CD4-positive, alpha-beta T cell treated with Interferon alpha-2 for 1 hour (primary cell): ENCODE results near the gene SPATA24.
"Not testable (repeated sequence)": the region's sequence is repeated elsewhere in the genome, so short reads cannot be mapped to it uniquely, and the experiment has no call there.

Source experiments
- DNase-seq, 2 donors: peaks; one replicate each; pipeline ENCODE4 v3.0.0-alpha.2; 2020 to 2022

The SPATA24 gene

GRCh38 chr5:139415869-139416268 lies 12.0 kb upstream of the SPATA24 start:
- DNase-seq = no peak

DNA sequence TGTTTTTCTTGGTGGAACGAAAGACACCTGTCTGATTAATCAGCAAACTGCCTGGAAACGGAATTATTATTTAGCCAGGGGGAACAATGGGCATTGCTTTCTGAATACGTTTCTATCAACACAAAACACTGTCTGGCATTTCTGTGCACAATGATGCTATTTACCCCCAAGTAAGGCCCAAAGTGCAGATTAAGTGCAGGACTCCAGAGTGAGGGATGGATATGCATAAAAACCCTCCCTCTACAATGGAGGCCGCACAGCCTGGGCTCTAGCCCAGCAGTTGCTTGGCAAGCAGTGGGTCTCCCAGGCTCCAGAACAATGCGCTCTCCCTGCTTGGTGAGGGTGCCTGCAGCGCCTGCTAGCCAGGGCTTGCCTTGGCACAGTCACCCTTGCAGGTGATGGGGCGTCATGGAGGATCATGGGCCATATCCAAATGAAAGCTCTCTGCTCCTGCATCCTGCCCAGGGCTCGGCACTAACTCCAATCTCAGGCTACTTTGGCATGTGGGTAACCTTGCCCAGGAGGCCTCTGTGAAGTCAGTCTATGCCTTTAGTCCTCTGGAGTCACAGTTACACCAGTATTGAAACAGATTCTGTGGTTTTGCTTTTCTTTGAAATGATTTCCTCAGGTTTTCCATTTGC lies 11.5 kb upstream of the SPATA24 start:
- no peak for DNase-seq

GRCh38 chr5:139414581-139415130 lies 10.8 kb upstream of the SPATA24 start:
- peak in 1 of 2 donors; percentile 14 for DNase-seq

DNA sequence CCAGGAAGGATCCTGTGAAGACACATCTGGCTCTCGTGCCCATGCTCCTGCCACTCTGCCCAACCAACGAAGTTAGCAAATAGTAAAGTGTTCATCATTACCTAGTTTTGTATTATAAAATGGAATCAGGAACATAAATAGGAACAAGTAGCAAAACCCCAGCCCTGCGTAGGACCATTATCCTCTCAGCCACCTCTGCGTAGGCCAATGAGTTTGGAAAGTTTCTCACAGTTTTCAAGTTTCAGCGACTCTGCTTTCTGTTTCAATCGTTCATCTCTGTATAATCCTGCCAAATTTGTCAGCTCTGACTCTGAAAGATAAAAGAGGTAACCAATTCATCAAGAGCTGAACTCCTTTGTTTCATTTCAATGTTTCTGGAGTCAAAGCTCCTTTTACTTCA lies 10.1 kb upstream of the SPATA24 start:
- DNase-seq = no peak

GRCh38 chr5:139413153-139413552 lies 9.3 kb upstream of the SPATA24 start:
- DNase-seq = no peak

GRCh38 chr5:139410993-139411828 lies 7.3 kb upstream of the SPATA24 start:
- DNase-seq = no peak

GRCh38 chr5:139410121-139410992 lies 6.5 kb upstream of the SPATA24 start:
- no peak for DNase-seq

GRCh38 chr5:139409116-139409515 lies 5.2 kb upstream of the SPATA24 start:
- not testable (repeated sequence) for DNase-seq

DNA sequence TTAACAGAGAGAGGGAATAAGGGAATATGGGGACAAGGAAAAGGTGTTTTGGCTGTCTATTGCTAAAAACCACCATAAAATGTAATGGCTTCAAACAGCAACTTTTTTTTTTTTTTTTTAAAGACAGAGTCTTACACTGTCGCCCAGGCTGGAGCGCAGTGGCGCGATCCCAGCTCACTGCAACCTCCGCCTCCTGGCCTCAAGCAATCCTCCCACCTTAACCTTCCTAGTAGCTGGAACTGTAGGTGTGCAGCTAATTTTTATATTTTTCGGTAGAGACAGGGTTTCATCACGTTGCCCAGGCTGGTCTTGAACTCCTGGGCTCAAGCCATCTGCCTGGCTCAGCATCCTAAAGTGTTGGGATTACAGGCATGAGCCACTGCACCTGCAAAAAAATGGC lies 4.3 kb upstream of the SPATA24 start:
- DNase-seq = no peak

DNA sequence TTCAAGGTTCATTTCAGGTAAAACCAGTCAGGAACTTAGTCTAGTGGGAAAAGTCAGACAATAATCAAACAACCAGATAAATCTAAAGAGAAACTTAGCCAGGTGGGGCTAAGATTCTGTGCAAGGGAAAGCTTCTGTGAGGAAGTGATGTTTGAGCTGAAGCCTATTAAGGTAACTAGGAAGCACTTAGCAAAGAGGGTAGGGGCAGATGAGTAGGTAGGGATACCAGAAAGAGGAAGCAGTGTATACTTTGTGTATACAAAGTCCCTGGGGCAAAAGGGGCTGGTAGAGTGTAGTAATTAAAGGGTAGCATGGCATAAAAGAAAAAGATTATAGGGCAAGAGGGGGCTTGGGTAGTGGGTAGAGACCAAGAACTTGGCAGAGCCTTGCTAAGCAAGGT lies 3.6 kb upstream of the SPATA24 start:
- no peak for DNase-seq

GRCh38 chr5:139406963-139407362 lies 3.1 kb upstream of the SPATA24 start:
- DNase-seq = no peak

- DNase-seq = no peak
Observed at GRCh38 chr5:139404484-139404840, 573 bp upstream of the SPATA24 start.

GRCh38 chr5:139403418-139403786 lies 487 bp downstream of the SPATA24 start:
- no peak for DNase-seq

DNA sequence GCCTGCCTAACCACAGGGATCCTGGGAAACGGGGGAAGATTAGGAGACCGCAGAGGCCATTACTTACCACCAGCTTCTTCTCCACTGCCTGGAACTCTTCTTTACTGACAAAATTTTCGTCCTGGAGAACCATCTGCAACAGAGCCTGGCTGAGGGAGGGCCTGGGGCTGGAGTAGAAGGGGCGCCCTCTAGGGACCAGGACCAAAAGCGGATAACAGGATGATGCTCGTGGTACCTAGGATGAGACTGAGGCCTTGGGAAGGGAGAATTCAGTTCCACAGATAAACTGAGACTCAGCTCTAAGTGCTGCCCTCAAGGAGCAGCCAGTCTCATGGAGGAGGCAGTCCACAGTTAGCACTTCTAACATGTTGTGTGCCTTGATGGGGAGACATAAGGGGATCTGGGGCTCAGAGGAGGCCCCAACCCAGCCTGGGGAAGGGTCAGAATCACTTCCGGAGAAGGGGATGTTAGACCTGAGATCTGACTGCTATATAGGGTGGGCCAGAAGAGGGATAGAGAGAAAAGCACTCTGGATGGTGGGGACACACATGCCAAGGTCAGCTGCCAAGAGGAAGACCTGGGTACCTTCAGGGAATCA lies 1.2 kb downstream of the SPATA24 start:
- no peak for DNase-seq

DNA sequence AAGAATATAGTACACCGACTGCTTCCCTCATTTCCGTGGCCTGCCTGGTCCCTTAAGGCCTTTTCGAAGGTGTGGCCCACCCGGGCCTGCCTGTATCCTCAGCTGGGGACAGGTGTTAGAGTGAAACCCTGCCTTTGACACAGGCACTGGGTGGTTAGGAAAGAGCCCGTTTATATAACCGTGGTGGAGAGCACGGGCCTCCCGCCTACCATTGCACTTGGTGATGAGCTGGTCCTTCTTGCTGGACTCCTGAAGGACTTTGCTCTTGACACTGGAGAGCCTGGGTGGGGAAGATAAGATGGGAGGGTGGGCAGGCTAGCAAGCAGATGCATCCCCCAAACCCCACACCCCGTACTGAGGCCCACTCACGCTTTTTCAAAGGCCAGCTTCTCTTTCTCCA lies 2.3 kb downstream of the SPATA24 start:
- no peak for DNase-seq

GRCh38 chr5:139399501-139400121 lies 4.3 kb downstream of the SPATA24 start:
- DNase-seq = no peak

GRCh38 chr5:139397921-139398320 lies 6.0 kb downstream of the SPATA24 start:
- no peak for DNase-seq

DNA sequence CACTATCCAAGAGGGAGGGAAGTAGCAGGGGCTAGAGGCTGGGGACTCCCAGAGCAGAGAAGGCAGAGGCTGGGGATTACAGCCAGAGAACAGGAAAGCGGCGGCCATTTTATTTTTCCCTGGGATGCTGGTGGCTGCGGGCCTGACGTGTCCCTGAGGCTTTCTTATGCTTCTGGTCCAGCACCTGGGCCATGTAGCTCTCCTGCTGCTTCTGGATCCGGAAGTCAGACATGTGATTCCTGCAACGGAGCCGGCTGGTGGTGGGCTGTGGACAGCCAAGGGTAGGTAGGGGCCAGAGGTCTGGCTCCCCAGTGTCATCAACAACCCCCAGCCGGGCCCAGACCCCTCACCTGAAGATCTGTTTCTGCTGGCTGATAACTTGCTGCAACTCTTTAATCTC lies 7.2 kb downstream of the SPATA24 start:
- no peak for DNase-seq

DNA sequence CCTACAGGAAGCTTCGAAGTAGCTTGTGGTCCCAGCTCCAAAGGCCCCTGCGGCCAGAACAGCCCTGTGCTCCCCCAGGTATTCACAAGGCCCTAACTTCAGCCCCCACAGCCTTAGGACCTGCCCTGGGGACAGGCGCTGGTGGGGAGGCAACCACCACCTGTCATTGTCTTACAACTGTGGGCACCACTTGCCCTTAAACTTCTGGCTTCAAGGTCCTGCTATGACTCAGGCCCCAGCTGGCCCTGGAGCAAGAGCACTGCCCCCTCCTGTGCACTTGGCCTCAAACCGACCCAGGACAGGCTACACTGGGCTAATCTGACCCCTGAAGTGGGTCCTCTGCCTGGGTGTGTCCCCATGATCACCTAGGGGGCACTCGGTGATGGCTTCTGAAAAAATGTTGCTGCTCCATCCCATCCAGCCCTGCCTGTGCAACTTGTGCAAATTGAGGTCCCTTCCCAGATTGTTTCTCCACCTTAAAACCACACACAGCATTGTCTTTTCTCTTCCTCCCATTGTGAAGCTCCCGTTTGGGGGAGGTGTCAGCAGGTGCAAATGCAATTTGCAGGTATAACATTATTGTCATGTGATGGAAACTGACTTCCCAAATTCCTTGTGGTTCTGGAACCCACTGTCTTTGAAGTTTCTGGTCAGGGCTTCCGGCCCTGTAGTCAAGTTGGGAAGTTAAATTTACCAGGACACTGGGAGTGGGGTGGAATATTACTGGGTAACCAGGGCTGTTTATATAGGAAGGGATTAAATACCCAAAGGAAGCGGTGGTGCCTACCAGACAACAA lies 7.8 kb downstream of the SPATA24 start:
- DNase-seq = no peak

- no peak for DNase-seq
Observed at GRCh38 chr5:139394654-139395566, 9.0 kb downstream of the SPATA24 start, which contains the start of gene PROB1. TSS of gene PROB1 (minus strand) at chr5:139395104. CDS start at chr5:139395081, 23 bp downstream.
